ENCODE data around the gene TRNP1.
"Not testable (repeated sequence)": the region's sequence is repeated elsewhere in the genome, so short reads cannot be mapped to it uniquely, and the experiment has no call there.

TRNP1 gene

GRCh38 chr1:26972821-26973220 lies 20.7 kb upstream of the TRNP1 start:
- DNase-seq (ENCODE audit: low read depth in 2 of 2) = no peak

- no peak for DNase-seq (ENCODE audit: low read depth in 2 of 2)
Measured at GRCh38 chr1:26976621-26977510, 16.6 kb upstream of the TRNP1 start.

- no peak for DNase-seq (ENCODE audit: low read depth in 2 of 2)
Measured at GRCh38 chr1:26978901-26979300, 14.6 kb upstream of the TRNP1 start.

GRCh38 chr1:26981146-26981846 lies 12.2 kb upstream of the TRNP1 start:
- DNase-seq (ENCODE audit: low read depth in 2 of 2) = no peak

- no peak for DNase-seq (ENCODE audit: low read depth in 2 of 2)
Measured at GRCh38 chr1:26983863-26984262, 9.6 kb upstream of the TRNP1 start.

GRCh38 chr1:26984291-26984690 lies 9.2 kb upstream of the TRNP1 start:
- no peak for DNase-seq (ENCODE audit: low read depth in 2 of 2)

GRCh38 chr1:26986658-26987057 lies 6.8 kb upstream of the TRNP1 start:
- no peak for DNase-seq (ENCODE audit: low read depth in 2 of 2)

GRCh38 chr1:26989403-26990109 lies 3.9 kb upstream of the TRNP1 start:
- DNase-seq (ENCODE audit: low read depth in 2 of 2) = not testable (repeated sequence)

- no peak for DNase-seq (ENCODE audit: low read depth in 2 of 2)
Measured at GRCh38 chr1:26991310-26992116, 2.0 kb upstream of the TRNP1 start.

GRCh38 chr1:26994020-26994786 lies 711 bp downstream of the TRNP1 start:
- DNase-seq (ENCODE audit: low read depth in 2 of 2) = no peak

GRCh38 chr1:26994787-26995517 lies 1.5 kb downstream of the TRNP1 start:
- no peak for DNase-seq (ENCODE audit: low read depth in 2 of 2)

GRCh38 chr1:26996024-26996423 lies 2.5 kb downstream of the TRNP1 start:
- DNase-seq (ENCODE audit: low read depth in 2 of 2) = no peak

GRCh38 chr1:26996665-26997064 lies 3.2 kb downstream of the TRNP1 start:
- no peak for DNase-seq (ENCODE audit: low read depth in 2 of 2)

GRCh38 chr1:26998429-26999300 lies 5.2 kb downstream of the TRNP1 start:
- DNase-seq (ENCODE audit: low read depth in 2 of 2) = no peak

GRCh38 chr1:26999440-26999987 lies 6.0 kb downstream of the TRNP1 start:
- DNase-seq (ENCODE audit: low read depth in 2 of 2) = no peak

GRCh38 chr1:27000090-27000816 lies 6.8 kb downstream of the TRNP1 start:
- DNase-seq (ENCODE audit: low read depth in 2 of 2) = no peak

- DNase-seq (ENCODE audit: low read depth in 2 of 2) = no peak
Measured at GRCh38 chr1:27000817-27001460, 7.4 kb downstream of the TRNP1 start.
